ENCODE results near the gene DISC1. TPM values are rescaled to one million over a fixed set of nuclear protein-coding genes. Genes with fewer than 3 reads are reported as not detected.

Gene DISC1
- total RNA-seq, 1 experiment from 2014 or later: 1.8 TPM

DNA sequence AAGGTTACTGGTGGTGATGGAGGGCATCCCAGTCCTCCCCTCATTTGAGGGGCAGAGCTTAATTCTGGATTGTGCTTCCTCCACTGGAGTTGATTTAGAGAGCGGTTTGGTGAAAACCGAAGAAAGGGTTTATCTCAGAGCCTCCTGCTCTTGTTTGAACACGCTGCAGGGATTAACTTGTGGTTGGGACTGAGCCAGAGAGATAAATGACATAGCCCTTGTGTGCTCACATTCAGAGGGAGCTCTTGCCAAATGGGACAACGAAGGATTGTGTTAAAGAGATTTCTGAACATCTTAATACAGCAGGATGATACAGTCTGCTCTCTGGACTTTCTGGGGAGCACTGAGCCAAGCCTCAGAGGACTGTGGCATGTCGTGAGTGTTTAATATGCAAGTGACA lies 308.2 kb downstream of the DISC1 start:
- POLR2A ChIA-PET (ENCODE audit: low non-redundant PET): no interaction called here
- intact Hi-C loops (cut with micrococcal nuclease; ENCODE audit: unreplicated experiment): no loop called here
- no TSS peak for BruUV-seq (replicated peaks)
- no peak overlapping the region for H3K27ac ChIP-seq (ENCODE audit: low read depth, low read length, poor library complexity, severe bottlenecking)
- no peaks in the 10 kb centered on the region for H3K27me3 ChIP-seq (replicated peaks; ENCODE audit: insufficient read depth, low read depth, low read length, poor library complexity)
- peaks cover 10% of the 10 kb centered on the region for H3K9me3 ChIP-seq (ENCODE audit: low read depth, low read length, poor library complexity, severe bottlenecking)
- no peaks in the 10 kb centered on the region for H3K36me3 ChIP-seq (ENCODE audit: insufficient read depth, low read length, poor library complexity, severe bottlenecking)
- DNase-seq (ENCODE audit: low spot score): peak; percentile 89
- CTCF ChIA-PET: interaction anchor here (0.6 kb wide), 1 partner anchor 11 kb away, joined by 7 read pairs; no protein-coding TSS in a partner anchor
- TF ChIP-seq EZH2 (IDR thresholded peaks at IDR 0.05; ENCODE audit: borderline replicate concordance, low read depth, low read length, poor library complexity, severe bottlenecking): no peak
- TF ChIP-seq, protein P1, sequence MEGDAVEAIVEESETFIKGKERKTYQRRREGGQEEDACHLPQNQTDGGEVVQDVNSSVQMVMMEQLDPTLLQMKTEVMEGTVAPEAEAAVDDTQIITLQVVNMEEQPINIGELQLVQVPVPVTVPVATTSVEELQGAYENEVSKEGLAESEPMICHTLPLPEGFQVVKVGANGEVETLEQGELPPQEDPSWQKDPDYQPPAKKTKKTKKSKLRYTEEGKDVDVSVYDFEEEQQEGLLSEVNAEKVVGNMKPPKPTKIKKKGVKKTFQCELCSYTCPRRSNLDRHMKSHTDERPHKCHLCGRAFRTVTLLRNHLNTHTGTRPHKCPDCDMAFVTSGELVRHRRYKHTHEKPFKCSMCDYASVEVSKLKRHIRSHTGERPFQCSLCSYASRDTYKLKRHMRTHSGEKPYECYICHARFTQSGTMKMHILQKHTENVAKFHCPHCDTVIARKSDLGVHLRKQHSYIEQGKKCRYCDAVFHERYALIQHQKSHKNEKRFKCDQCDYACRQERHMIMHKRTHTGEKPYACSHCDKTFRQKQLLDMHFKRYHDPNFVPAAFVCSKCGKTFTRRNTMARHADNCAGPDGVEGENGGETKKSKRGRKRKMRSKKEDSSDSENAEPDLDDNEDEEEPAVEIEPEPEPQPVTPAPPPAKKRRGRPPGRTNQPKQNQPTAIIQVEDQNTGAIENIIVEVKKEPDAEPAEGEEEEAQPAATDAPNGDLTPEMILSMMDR (conservative IDR thresholded peaks at IDR 0.05; ENCODE audit: low read depth, low read length): no peak
- peaks cover 54% of the 10 kb centered on the region for H3K4me1 ChIP-seq (ENCODE audit: insufficient read depth, low read length, poor library complexity, severe bottlenecking)
- H3K4me3 ChIP-seq (ENCODE audit: low read depth, low read length, poor library complexity, severe bottlenecking): no peak overlapping the region

DNA sequence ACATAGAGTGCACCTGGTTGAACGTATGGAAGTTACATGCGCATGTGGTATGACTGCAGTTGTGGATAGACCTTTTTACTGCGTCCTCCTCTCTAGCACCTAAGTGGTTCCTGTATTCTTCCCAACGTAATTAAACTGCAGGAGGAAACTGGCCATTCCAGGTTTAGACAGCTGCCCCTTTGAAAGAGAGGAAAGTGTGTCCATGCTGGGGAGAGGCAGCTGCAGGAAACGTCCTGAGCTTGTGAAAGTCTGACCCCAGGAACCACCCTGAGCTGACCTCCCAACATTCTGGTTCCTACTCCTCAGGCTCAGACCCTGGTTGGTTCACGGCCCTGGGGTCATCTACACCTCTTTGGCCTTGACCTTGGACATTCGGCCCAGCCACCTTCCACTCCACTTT lies 309.3 kb downstream of the DISC1 start:
- no TSS peak for BruUV-seq (replicated peaks)
- peaks cover 55% of the 10 kb centered on the region for H3K4me1 ChIP-seq (ENCODE audit: insufficient read depth, low read length, poor library complexity, severe bottlenecking)
- no peak overlapping the region for H3K4me3 ChIP-seq (ENCODE audit: low read depth, low read length, poor library complexity, severe bottlenecking)

DNA sequence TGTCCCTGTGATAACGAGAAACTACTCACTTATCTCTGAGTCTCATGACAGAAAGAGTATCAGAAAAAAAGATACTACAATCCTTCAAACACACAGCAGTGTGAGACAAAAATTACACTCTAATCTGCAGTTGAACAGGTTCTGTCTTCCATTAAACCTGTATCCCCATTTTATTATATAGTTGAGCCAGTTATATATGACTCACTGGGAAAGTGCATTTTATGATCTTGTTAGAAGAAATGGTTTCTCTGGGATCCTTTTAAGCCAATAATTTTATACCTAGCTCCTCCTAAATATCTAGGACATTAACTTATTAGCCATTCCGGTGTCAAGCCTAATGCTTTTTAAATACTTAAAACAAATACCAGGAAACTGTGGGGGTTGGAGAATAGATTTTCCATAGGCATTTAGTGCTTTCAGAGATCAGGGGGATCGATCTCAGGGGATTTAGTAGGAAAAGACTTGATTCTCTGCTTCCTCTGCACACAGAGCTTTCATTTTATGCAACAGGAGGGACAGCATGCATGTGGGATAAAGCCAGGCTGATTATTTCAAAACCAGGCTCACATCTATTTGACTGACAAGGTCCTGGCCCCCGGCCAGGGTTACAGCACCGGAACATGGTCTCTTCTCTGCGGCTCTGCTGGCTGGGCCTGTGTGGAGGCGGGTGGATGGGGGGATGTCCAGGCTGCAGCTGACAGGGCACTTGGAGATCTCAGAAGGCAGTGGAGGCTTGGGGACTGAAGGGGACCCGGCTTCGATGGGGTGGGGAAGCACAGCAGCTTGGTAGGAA lies 310.6 kb downstream of the DISC1 start:
- H3K27ac ChIP-seq (ENCODE audit: low read depth, low read length, poor library complexity, severe bottlenecking): peak overlapping the region; percentile 58
- DNase-seq (ENCODE audit: low spot score): peak; percentile 90
- no TSS peak for BruUV-seq (replicated peaks)

More for the DNA sequence above, 309.3 kb downstream of the DISC1 start:
- H3K27ac ChIP-seq (ENCODE audit: low read depth, low read length, poor library complexity, severe bottlenecking): no peak overlapping the region
- peaks cover 10% of the 10 kb centered on the region for H3K9me3 ChIP-seq (ENCODE audit: low read depth, low read length, poor library complexity, severe bottlenecking)
- no peak for DNase-seq (ENCODE audit: low spot score)
- ChIA-PET POLR2A (ENCODE audit: low non-redundant PET) (no interaction called here), CTCF (no interaction called here)
- no peaks in the 10 kb centered on the region for H3K27me3 ChIP-seq (replicated peaks; ENCODE audit: insufficient read depth, low read depth, low read length, poor library complexity)
- TF ChIP-seq, protein P1 (conservative IDR thresholded peaks at IDR 0.05; ENCODE audit: low read depth, low read length): no peak
- no peak for TF ChIP-seq EZH2 (IDR thresholded peaks at IDR 0.05; ENCODE audit: borderline replicate concordance, low read depth, low read length, poor library complexity, severe bottlenecking)
- no peaks in the 10 kb centered on the region for H3K36me3 ChIP-seq (ENCODE audit: insufficient read depth, low read length, poor library complexity, severe bottlenecking)
- intact Hi-C loops (cut with micrococcal nuclease; ENCODE audit: unreplicated experiment): no loop called here

More for the DNA sequence above, 310.6 kb downstream of the DISC1 start:
- CTCF ChIA-PET: no interaction called here
- Histone ChIP-seq H3K4me3 (ENCODE audit: low read depth, low read length, poor library complexity, severe bottlenecking) (no peak overlapping the region), H3K9me3 (ENCODE audit: low read depth, low read length, poor library complexity, severe bottlenecking) (peaks cover 4% of the 10 kb centered on the region), H3K4me1 (ENCODE audit: insufficient read depth, low read length, poor library complexity, severe bottlenecking) (peaks cover 68% of the 10 kb centered on the region), H3K36me3 (ENCODE audit: insufficient read depth, low read length, poor library complexity, severe bottlenecking) (no peaks in the 10 kb centered on the region), H3K27me3 (replicated peaks; ENCODE audit: insufficient read depth, low read depth, low read length, poor library complexity) (no peaks in the 10 kb centered on the region)
- intact Hi-C loops (cut with micrococcal nuclease; ENCODE audit: unreplicated experiment): no loop called here
- TF ChIP-seq EZH2 (IDR thresholded peaks at IDR 0.05; ENCODE audit: borderline replicate concordance, low read depth, low read length, poor library complexity, severe bottlenecking): no peak
- TF ChIP-seq, protein P1 (conservative IDR thresholded peaks at IDR 0.05; ENCODE audit: low read depth, low read length): no peak
- POLR2A ChIA-PET (ENCODE audit: low non-redundant PET): no interaction called here
